ENCODE data around the gene CUL7. TPM values are rescaled to one million over a fixed set of nuclear protein-coding genes. Genes with fewer than 3 reads are reported as not detected.

The CUL7 gene
- total and polyA plus RNA-seq, 9 of the 15 experiments (the other 6 are each of a cell fraction or from before 2014, with no cell fraction given): 0.44 to 20.1 (median 8.6) TPM

DNA sequence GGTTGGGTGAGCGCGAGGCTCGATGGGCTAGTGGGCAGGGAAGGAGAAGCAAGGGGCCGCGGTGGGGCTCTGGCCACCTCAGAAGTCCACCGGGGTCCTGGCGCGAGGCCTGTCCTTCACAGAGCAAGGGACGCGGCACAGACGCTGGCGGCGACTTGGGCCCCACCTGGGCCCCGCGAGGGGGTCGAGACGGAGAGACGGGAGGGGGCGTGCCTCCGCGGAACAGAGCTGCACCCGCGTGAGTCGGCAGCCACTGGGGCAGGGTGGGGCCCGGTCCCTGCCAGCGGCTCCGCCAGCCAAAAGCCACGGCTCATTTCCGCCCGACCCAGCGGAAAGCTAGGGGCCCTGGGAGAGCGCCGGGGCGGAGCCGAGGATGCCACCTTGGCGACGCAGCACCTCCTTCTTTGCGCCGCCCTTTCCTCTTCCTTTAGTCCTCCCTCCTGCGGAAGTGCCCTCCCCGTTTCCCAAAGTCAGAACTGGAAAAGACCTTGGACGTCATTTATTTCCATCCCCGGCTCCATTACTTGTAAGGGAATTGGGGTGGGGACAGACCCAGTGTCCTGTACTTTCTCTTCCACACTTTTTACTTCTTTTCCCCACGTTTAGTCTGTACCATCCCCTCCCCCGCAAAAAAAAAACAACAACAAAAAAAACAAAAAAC lies at the start of gene CUL7 (continued):
- TF ChIP-seq KDM4B (IDR thresholded peaks at IDR 0.05; ENCODE audit: borderline replicate concordance in 2 of 2, low read depth in 1 of 2) (no peak), ESRRB (CRISPR knock-in tag; IDR thresholded peaks at IDR 0.05; ENCODE audit: borderline replicate concordance) (peak; percentile 88; the same call in 1 of the 2 replicates), FOXK1 (CRISPR knock-in tag; IDR thresholded peaks at IDR 0.05; ENCODE audit: borderline replicate concordance) (peak; percentile 68; the same call in 1 of the 2 replicates), FOS (IDR thresholded peaks at IDR 0.05; ENCODE audit: extremely low read depth, insufficient read length) (no peak), CREB3L1 (IDR thresholded peaks at IDR 0.05; ENCODE audit: borderline replicate concordance, low read depth) (peak; percentile 98), BRD9 (IDR thresholded peaks at IDR 0.05; ENCODE audit: low read depth, partially characterized antibody) (peak; percentile 84), MCM7 (IDR thresholded peaks at IDR 0.05) (no peak; a peak in 1 of 4 replicates), IRF1 (CRISPR knock-in tag; IDR thresholded peaks at IDR 0.05; ENCODE audit: borderline replicate concordance) (no peak), ARNT (IDR thresholded peaks at IDR 0.05) (peak in 1 of 2 experiments; percentile 83; a peak in 2 of 4 replicates), HDGF (IDR thresholded peaks at IDR 0.05) (no peak), SIX5 (IDR thresholded peaks at IDR 0.05; ENCODE audit: borderline replicate concordance in 1 of 2, insufficient read depth in 1 of 2, low read depth in 1 of 2, low read length in 2 of 2) (no peak), ZNF347 (CRISPR knock-in tag; IDR thresholded peaks at IDR 0.05; ENCODE audit: low read depth) (peak; percentile 45; the same call in 1 of the 2 replicates), ILF3 (IDR thresholded peaks at IDR 0.05; ENCODE audit: borderline replicate concordance) (peak; percentile 93; the same call in 1 of the 2 replicates), SRSF1 (IDR thresholded peaks at IDR 0.05; ENCODE audit: low read depth, low read length) (no peak), ZNF644 (tag; IDR thresholded peaks at IDR 0.05; ENCODE audit: low read depth) (no peak; the same call in 1 of the 2 replicates), ARID4B (CRISPR knock-in tag; IDR thresholded peaks at IDR 0.05) (peak; percentile 96), SMAD1 (IDR thresholded peaks at IDR 0.05; ENCODE audit: low read depth, low read length, partially characterized antibody) (no peak), CCNT2 (IDR thresholded peaks at IDR 0.05; ENCODE audit: borderline replicate concordance, extremely low read depth, insufficient read length, low read depth, low read length) (peak; percentile 99)
- TF ChIP-seq, protein P1, sequence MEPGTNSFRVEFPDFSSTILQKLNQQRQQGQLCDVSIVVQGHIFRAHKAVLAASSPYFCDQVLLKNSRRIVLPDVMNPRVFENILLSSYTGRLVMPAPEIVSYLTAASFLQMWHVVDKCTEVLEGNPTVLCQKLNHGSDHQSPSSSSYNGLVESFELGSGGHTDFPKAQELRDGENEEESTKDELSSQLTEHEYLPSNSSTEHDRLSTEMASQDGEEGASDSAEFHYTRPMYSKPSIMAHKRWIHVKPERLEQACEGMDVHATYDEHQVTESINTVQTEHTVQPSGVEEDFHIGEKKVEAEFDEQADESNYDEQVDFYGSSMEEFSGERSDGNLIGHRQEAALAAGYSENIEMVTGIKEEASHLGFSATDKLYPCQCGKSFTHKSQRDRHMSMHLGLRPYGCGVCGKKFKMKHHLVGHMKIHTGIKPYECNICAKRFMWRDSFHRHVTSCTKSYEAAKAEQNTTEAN (CRISPR knock-in tag; IDR thresholded peaks at IDR 0.05): no peak
